NOMO-1 (cell line): ENCODE results near the gene FXYD6.

Experiments
- DNase-seq, 2 experiments: peaks; one replicate each; lab custom pipeline; 2025; ENCODE audit not compliant: unreplicated experiment in 2 of 2; lab: John Stamatoyannopoulos, UW

Gene FXYD6

DNA sequence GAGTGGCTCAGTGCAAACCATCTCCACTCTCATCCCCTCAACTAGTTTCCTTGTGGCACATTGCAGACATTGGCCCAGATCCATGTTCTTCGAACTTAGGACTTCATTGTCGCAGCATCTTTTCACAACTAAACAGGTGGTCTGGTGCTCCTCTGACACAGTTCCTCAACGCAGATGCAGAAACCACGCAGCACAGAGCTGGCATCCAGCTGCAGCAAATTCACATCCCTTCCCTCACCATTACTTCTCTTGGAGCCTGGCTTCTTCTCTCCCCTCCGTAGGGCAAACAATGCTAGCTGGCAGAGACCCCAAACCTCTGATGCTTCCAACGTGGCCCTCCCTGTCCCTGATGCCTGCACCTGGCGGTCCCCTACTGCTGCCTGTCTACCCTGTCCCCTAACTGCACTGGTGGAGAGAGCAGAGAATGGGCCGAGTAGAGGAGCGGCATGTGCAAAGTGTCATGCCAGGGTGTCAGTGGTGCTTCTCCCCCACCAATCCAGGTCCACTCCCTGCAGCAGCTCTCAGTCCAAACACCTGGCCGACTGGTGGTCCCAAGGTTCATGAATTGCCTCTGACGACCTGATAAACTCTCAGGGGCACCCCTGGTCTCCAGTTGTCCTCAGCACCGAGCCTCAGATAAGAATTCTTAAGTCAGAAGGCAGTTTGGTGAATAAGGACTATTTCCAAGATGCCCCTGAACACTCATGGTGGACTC, 34.6 kb upstream of the FXYD6 start:
- no peak for DNase-seq

DNA sequence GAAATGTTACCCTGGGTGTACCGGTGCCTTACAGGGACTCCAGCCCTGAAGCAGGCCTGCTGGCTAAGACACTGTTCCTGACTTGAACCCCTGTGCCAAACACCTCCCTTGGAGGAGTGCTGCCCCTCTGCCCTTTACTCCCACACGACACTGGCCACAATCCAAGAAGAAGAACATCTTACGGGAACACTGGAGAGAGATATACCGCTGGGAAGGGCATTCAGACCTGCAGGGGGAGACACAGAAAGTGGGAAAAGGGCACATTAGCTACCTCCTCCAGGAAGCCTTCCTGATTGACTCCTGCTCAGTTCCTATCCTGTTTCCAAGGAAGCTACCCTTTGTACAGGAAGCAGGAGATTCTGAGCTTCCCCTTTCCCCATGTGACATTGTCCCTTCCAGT, 34.1 kb upstream of the FXYD6 start:
- DNase-seq: no peak

DNA sequence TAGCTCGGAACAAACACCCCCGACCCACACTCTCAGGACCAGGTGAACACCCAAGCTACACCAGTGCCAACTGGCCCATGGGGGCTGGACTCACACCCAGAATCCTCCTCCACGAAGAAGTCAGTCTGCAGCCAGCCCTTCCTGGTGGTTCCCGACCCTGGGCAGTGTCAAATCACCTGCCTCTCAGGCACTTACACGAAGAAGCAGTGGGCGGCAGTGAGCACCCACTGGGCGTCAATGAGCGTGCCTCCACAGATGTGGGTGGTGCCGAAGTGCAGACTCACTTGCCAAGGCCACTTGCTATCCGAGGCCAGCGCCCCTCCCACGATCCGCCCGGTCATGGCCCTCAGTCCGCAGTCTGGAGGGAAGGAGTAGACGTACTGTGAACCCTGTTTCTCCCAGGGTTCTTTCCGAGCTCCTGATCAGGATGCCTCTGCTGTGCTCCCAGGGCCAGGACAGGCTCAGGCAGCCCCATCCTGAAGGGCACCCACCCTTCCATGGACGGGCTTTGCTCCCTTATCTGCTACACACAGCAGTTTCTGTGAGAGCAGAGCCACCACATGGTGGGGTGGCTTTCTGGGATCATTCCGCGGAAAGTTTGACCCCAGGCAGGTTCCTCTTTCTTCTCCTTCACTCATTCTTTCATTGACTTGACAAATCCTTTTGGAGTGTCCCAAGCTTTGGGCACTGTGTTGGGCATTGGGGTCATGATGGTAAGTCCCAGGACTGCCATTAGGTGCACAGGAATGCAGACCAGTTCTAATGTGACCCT, 33.3 kb upstream of the FXYD6 start:
- DNase-seq: no peak

DNA sequence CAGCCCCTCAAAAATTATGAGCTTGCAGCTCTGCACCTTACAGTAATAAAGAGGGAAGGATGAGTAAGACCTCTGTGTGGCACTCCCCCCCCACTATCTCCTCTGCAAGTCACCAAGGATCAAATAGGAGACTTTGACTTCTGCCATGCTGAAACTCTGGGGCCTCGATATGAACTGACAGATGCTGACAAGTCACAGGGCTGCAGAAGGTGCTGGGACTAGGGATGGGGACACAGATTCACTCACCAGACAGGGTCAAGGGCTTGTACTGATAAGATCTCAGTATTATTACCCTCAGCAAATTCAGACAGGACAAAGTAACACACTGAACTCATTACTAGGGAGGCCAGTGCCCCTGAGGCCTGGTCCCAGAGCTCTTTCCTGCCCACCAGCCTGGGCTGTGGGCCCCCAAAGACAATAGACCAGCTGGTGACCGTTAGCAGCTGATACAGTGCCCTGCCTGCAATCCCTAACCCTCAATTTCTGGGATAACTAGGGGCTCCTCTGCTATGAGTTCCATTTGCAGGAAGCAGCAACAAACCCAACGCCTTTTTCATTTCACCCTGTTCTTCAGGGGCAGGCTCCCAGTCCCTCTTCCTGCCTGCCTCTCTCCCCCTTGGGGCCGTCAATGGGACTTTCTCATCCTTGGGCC, 32.6 kb upstream of the FXYD6 start:
- peak in 1 of 2 experiments; percentile 35 for DNase-seq

DNA sequence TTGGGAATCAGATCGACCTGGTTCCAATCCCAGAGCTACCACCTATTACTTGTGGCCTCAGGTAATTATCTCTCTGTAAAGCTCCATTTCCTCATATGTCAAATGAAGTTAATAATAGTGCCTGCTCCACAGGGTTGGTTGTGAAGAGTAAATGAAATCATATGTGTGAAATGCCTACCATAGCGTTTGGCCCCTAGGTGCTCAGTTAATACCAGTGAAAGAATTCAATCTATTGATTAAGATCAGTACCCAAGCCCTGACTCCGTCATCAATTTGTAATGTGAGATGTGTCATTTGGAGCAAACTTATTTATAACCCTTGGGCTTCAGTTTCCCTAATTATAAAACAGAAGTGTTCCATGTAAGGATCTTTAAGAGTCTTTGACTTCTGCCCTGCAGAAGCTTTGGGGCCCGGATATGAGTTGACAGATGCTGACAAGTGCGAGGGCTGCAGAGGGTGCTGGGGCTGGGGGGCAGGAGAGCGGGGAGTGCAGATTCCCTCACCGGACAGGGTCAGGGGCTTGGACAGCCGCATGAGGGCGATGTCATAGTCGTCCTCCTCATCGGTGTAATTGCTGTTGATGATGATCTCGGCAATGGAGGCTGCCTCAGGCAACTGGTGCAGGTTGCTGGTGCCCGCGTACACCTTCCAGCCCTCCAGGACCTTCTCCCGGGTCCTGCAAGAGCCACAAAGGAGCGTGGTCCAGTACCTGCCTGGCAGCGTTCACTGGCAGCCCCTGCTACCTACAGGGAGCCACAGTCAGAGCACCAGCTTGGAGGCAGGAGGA, 31.8 kb upstream of the FXYD6 start:
- peak; percentile 27 to 42 for DNase-seq

DNA sequence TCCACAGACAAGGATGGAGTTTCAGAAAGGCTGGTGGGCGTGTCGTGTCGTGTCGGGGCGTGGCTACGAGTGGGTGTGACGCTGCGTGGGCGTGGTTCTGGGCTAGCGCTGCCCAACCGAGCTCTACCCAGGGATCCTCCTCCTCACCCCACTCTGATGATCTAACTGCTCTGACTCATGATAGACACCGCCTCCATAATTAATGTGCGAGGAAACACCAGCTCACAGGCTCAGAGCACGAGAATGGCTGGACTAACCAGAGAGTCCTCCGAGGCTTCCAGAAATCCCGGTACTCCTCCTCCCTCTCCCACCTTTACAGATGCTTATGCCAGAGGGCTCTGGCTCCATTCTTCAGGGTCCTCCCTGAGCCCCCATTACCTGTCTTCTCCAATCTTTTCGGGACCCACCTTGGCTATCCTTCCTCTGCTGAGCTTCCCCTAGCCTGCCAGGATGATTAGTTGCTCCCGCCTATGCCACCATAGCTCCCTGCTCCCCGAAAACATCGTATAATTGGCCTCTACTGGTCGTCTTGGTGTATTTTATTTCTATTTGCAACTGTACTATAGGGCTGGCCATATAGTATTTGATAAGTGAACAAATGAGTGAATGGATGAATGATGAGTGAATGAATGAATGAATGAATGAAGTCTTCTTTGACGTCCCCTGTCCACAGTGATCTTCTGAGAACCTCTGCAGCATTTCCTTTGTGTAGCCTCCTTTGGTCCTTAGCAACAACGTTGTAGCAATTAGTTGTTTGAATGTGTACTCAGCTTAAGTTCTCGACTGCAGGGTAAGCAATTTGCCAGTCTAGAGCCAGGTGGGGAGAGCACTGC, 31.0 kb upstream of the FXYD6 start:
- peak; percentile 97 to 98 for DNase-seq

DNA sequence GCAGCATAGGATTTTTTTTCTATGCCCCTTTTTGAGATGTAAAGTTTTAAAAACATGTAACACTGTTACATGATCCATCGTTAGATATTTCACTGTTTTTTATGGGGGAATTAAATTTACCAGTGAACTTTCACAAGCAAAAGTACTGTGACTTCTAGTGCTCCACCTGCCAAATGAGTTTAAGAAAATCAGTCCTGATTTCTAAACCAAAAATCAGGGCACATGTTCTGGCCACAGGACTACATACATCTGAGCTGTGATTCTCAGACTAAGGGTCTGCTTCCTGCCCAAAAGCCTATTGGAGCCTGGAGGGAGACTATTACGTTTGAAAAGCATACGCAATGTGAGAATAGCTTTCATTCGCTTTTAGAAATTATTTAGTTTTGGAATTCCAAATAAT, 30.3 kb upstream of the FXYD6 start:
- no peak for DNase-seq

DNA sequence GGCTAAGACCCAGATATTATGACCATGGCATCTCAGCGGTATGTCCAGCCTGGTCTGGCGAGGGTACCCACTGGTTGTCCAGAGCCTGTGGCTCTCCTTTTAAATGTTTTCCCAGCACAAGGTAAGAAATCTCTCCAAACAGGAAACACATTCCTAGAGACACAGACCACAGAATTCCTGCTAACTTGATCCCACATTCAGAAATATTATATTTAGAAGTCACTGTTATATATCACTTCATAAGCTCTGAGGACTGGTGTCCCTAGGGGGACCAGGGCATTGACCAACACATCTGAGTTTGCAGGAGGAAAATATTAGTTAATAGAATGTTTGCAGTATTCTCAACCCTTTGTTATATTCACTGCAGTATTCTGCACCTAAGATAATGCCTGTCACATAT, 29.7 kb upstream of the FXYD6 start:
- DNase-seq: no peak

DNA sequence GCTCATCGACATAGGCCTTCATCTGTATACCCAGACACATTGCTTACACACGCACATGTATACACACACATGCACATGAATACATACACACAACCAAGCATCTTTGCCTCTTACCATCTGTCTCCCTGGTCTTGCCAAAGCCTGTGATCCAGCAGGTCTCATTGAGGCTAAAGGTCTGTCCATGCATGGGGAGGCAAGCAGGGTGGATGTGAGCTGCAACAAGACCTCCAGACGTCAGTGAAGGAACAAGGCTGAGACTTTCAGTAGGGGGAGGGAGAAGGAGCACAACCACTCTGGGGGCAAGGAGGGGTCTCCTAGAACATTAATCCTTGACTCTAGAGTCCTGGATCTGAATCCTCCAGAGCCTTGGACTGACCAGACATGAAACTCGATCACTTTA, 29.1 kb upstream of the FXYD6 start:
- no peak for DNase-seq

DNA sequence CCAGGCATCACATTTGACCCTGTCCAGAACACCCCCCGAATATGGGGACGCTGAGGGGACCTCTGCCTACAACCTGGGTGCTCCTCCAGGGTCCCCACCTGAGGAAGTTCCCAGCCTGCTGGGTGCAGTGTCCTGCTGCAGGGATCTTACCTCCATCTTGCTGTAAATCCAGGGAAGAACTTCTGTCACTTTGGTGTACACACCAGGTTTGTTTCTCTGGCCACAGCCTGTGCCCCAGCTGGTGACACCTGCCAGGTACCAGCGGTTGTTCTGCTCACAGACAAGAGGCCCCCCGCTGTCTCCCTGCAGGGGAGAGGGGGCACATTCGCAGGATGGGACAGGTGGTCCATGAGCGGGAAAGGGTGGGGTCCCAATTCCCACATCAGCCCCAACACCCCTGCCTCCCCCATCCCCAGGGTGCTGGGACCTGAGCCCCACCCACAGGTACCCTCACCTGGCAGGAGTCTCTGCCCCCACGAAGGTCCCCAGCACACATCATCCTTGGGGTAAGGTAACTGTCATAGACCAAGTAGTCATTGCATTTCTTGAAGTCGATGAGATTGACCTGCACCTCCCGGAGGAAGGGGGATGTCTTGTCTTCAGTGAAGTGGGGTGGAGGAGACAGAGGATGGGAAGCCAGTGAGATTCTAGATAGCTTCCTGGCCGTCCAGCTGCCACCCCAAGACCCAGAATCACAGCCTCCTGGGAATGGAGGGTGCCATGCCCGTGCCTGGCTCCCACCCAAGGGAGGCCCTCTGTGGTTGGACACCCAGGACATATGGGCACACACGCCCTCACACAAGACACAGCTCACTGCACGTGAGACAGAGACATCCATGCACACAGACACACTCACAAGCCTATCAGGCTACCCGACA, 27.3 kb upstream of the FXYD6 start:
- no peak for DNase-seq

DNA sequence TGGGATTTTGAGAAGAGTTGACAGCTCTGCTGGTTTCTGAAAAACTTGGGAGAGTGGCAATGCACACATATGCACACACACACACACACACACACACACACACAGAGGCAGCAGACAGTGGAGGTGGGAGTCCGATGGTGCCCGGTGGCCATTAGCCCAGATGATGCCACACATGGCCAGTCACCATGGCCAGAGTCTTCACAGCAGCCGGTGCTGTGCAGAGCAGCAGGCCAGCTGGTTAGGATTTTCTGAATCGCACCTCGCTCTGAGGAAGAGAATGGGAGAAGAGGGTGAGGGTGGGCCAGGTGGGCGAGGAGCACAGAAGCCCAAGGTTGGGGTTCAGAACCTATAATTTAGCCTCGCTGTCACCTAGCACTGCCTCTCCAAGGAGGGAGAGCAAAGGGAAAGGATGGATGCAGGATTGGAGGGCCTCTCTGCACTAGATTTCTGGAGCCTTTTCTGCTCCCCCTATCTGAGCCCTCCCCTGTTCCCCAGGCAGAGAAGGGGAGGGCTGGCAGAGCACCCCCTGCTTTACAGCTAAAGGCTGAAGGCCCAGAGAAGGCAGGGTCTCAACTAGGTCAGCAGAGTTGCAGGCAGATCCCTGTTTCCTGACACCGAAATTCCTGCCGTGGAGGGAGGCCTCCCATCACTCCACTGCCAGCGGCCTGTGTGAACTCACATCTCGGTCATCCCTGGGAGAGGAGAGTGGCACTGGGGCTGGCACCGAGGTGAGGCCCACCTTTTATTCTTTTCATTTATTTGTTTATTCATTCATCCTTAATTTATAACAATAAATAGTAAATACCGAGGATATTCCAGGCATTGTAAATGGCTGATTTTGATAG, 25.8 kb upstream of the FXYD6 start:
- DNase-seq: no peak

DNA sequence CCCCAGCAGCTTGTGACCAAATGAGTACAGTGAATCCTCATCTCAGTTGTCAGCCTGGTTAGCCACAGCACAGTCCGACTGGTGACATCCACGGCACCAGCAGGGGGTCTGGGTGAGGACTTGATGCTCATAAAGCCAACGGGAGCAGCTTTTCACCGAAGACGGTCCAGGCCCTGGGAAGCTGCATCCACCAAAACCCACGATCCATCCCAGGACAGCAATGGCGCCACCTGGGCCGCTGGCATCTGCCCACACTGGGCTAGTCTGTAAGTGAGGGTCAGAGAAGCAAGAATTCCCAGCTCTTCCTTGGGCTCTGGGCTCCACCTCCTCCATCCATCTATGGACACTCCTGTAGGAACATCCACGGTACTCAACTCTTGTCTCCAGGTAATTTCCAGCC, 25.1 kb upstream of the FXYD6 start:
- no peak for DNase-seq

DNA sequence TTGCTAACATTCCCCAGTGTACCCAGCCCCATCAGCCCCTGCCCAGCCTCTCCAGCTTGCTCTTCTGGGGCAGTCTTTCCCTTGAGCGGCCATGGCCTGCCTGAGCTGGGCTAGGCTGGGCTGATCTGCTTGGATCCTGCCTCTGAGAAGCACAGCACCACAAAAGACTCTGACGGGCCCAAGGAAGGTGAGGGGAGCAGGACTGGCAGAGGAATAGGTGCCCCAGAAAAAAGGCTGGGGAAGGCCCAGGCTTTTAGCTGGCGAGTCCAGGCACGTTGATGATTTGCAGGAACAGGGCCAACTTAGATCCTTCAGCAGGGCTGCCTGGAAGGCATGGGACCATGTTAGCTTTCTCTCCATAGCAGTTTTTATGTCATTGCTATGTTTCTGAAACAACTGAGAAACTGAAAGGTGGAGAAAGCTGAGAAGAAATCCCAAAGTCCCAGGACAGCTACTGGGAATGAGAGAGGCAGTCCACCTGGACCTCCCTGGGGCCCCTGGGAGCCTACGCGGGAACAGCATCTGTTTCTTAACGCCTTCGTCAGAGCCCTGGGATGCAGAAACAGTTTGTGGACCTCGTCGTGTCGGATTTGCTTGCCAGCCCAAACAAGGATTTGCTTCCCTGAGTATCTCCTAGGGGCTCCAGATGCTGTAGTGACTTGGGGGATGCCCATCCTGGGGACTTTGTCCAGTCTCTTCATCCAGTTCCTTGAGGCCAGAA, 24.4 kb upstream of the FXYD6 start:
- no peak for DNase-seq

DNA sequence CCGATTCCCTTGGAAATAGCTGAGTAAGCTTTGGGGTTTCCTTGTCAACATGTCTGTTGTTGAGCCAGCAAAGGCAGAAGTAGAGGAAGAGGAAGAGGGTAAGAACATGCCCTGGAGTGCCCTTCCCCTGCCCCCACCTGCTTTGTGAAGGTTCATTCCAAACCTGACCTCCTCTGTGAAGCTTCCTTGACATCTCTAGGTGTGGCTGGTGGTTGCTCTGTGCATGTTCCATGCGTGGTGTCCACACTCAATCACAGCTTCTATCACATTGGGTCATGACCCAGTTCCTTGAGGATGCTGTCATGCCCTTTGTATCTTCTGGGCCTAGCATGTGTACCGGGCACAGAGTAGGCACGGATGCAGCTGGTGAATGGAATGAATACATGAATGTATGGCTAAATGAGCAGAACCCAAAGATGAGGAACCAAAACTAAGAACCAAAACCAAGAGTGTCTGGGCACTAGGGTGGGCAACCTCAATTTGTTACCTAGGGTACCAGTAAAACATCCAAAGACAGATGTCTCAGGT, 23.7 kb upstream of the FXYD6 start:
- DNase-seq: peak; percentile 18 to 23

DNA sequence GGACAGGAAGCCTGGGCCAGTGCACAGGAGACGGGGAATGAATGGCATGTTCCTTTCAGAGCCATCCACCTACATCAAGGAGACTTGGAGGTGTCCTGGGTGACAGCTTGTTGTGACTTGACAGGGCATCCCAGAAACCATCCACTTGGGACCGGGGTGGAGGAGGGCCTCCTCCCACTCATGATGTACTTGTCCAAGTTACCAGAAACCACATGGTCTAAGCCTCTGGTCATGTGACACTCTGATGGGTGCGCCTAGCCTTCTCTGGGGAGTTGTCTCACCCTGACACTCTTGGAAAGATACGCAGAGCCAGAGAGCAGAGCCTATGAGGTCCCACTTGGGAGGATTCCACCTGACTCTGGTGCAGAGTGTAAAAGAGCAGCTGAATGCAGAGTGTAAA, 21.6 kb upstream of the FXYD6 start:
- no peak for DNase-seq

DNA sequence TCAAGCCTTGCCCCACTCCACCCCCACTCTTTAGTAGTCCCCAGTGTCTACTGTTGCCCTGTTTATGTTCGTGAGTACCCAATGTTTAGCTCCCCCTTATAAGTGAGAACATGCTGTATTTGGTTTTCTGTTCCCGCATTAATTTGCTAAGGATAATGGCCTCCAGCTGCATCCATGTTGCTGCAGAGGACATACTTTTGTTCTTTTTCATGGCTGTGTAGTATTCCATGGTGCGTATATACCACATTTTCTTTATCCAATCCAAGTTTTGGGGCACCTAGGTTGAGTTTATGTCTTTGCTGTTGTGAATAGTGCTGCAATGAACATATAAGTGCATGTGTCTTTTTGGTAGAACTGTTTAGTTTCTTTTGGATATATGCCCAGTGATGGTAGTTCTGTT, 16.2 kb upstream of the FXYD6 start:
- no peak for DNase-seq

DNA sequence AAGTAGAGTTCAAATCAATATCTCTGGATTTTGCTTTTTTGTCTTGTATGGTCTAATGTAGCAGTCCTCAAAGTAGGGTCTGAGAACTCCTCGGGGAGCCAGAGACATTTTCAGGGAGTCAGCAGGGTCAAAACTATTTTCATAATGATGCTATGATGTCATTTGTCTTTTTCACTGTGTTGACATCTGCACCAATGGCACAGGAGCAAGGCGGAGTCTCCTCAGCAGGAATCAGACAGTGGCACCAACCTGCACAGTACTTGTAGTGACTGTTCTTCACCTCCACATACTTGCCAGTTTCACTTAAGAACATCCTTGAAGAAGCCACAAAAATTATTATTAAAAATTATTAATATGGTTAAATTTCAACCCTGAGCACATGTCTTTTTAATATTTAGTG, 14.9 kb upstream of the FXYD6 start:
- DNase-seq: no peak

DNA sequence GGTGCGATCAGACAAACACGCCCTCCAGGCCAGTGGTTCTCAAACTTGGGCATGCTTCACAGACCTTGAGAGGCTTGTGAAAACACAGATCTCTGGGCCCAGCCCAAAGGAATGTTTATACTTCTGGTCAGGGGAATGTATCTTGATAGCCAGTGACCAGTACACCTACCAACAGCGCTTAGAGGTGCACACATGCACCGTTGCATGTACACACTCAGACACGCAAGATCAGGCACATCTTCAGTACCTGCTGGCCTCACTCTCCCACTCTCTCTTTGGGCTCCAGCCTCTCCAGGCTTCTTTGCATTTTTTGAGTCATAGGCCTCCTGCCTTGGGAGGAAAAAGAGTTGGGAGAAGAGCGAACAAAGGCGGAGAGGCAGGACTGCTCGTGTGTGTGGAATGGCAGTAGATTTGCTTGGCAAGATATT, 11.7 kb upstream of the FXYD6 start:
- no peak for DNase-seq
